ENCODE results near the gene TMPRSS9.

Gene TMPRSS9

DNA sequence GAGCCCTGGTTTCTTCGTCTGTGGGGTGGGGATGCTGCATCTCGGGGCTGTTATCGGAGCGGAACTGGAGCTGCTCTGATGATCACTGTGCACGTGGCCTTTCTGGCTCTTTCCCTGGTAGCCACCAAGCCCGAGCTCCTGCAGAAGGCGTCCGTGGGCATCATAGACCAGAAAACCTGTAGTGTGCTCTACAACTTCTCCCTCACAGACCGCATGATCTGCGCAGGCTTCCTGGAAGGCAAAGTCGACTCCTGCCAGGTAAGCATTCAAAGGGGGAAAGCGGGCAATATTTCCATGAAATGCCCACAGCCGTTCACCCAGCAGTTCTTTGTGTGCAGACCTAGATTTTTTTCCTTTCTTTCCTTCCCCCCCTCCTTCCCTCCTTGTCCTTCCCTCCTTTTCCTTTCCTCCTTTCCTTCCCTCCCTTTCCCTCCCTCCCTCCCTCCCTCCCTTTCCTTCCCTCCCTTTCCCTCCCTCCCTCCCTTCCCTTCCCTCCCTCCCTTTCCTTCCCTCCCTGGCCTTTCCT lies 57.9 kb downstream of the TMPRSS9 start:
- no peak for DNase-seq (ENCODE audit: low read depth in 2 of 2, low spot score in 1 of 2)

DNA sequence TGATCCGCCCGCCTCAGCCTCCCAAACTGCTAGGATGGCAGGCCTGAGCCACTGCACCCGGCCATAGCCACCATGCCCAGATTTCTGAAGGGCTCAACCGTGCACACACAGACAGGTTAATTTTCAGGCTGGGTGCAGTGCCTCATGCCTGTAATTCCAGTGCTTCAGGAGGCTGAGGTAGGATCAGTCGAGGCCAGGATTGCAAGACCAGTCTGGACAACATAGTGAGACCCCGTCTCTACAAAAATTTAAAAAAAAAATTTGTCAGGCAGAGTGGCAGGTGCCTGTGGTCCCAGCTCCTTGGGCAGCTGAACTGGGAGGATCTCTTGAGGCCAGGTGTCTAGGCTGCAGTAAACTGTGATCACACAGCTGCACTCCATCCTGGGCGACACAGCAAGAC lies 59.7 kb downstream of the TMPRSS9 start:
- no peak for DNase-seq (ENCODE audit: low read depth in 2 of 2, low spot score in 1 of 2)

DNA sequence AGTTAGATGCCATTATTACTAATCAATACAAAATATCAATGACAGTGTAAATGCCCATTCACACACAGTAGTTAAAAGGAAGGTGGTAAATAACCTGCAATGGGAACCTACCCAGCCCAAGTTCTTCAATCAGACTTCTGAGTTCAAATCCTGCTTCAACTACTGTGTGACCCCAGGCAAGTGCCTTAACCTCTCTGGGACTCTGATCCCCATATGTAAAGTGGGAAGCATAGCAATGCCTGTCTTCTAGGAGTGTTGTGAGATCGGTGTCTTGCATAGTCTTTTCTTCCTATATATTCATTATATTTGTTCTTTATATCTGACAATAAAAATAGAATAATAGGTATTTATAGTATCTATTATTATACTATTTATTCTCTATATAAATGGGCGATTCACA lies 60.4 kb downstream of the TMPRSS9 start:
- DNase-seq (ENCODE audit: low read depth in 2 of 2, low spot score in 1 of 2) = no peak

DNA sequence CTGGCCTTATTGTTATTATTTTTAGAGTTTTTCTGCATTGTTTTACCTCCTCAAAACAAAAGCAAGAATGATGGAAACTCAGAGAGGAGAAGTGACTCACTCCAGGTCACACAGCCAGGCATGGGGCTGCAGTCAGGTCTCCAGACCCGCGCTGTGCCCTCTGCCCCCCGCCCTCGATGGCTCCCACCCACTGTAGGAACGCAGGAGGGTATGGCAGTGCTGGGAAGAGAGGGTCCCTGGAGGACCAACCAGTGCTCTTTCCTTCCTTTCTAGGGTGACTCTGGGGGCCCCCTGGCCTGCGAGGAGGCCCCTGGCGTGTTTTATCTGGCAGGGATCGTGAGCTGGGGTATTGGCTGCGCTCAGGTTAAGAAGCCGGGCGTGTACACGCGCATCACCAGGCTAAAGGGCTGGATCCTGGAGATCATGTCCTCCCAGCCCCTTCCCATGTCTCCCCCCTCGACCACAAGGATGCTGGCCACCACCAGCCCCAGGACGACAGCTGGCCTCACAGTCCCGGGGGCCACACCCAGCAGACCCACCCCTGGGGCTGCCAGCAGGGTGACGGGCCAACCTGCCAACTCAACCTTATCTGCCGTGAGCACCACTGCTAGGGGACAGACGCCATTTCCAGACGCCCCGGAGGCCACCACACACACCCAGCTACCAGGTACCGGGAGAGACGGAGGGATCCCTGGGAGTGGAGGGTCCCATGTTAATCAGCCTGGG lies 61.7 kb downstream of the TMPRSS9 start:
- DNase-seq (ENCODE audit: low read depth in 2 of 2, low spot score in 1 of 2) = no peak

DNA sequence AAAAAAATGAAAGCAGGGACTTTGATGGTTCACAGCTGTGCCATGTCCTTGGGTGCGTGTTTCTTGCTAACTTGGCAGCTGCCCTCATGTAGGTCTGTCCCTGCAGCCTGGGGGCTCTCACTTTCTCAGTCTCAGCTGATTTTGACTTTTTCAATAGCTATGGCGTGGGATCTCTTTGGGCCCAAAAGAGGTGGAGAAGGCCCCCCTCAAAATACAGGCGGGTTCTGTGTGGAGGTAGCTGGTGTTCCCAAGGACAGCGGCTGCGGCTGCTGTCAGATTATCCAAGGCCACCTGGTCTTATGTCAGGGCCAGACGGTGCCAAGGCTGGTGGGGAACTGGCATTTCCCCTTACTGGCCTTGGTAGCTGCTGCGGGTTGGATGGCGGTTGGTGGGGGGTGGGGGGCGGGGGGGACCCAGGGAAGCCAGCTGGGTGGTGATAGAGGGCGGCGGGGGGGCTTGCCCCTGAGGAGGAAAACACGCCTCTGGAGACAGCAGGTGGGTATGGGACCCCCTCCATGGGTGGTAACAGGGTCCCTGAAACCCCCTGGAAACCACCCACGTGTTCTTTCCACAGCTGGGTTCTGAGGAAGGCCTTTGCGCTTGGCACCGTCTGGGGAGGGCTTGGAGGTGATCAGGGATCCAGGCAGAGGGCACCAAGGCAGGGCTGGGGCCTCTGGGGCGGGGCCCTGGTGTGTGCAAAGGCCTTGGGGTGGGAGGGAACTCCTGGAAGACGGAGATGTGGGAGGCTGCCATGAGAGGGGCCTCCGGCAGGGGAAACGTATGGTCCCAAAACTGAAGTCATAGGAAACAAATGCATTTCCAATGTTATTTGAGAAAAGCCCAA lies 63.2 kb downstream of the TMPRSS9 start:
- no peak for DNase-seq (ENCODE audit: low read depth in 2 of 2, low spot score in 1 of 2)

DNA sequence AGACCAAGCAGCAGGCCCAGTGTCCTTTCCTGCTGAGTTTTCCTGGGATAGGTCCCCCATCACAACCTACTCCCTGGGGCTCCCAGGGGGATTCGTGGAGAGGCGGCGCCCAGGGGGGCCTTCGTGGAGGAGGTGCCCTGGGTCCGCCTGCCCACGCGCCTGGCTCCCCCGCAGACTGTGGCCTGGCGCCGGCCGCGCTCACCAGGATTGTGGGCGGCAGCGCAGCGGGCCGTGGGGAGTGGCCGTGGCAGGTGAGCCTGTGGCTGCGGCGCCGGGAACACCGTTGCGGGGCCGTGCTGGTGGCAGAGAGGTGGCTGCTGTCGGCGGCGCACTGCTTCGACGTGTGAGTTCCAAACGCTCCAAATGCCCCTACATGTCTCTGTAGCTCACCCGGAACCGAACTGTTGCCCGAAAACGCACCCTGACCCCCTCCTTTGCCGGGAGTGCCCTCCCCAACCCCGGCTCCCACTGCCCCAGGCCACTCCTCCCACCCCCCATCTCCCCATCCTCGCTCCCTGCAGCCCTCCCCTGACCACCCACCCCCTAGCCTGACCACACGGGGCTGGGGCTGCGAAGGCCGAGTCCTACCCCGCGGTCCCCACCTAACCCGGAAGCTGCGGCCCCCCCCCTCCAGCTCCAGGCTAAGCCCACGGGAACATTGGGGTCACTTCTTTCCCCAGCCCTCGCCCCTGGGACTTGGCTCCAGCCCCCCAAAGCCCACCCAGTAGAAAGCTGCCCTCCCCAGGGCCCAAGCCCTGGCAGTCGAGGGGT lies 64.0 kb downstream of the TMPRSS9 start:
- no peak for DNase-seq (ENCODE audit: low read depth in 2 of 2, low spot score in 1 of 2)

DNA sequence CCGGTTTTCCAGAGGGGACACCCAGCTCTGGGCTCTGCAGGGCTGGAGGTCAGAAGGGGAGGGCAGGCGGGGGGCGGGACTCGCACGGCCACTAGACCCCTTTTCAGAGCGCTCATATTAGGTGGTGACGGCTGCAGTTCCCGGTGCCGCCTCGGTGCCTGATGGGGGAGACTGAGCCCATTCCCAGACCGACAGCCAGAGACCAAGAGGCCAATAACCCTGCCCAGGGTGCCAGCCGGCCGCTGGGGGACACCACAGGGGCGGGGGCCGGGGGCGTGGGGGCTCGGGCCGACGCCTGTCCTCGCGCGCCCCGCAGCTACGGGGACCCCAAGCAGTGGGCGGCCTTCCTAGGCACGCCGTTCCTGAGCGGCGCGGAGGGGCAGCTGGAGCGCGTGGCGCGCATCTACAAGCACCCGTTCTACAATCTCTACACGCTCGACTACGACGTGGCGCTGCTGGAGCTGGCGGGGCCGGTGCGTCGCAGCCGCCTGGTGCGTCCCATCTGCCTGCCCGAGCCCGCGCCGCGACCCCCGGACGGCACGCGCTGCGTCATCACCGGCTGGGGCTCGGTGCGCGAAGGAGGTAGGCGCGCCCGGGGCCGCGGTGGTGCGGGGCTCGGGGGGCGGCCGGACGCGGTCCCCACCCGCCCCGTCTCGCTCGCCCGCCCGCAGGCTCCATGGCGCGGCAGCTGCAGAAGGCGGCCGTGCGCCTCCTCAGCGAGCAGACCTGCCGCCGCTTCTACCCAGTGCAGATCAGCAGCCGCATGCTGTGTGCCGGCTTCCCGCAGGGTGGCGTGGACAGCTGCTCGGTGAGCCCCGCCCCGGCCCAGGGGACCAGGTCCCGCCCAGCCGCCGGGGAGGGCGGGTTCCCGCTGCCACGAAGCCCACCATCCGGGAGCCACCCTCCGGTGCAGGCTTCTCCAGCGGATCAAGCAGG lies 64.9 kb downstream of the TMPRSS9 start:
- no peak for DNase-seq (ENCODE audit: low read depth in 2 of 2, low spot score in 1 of 2)

DNA sequence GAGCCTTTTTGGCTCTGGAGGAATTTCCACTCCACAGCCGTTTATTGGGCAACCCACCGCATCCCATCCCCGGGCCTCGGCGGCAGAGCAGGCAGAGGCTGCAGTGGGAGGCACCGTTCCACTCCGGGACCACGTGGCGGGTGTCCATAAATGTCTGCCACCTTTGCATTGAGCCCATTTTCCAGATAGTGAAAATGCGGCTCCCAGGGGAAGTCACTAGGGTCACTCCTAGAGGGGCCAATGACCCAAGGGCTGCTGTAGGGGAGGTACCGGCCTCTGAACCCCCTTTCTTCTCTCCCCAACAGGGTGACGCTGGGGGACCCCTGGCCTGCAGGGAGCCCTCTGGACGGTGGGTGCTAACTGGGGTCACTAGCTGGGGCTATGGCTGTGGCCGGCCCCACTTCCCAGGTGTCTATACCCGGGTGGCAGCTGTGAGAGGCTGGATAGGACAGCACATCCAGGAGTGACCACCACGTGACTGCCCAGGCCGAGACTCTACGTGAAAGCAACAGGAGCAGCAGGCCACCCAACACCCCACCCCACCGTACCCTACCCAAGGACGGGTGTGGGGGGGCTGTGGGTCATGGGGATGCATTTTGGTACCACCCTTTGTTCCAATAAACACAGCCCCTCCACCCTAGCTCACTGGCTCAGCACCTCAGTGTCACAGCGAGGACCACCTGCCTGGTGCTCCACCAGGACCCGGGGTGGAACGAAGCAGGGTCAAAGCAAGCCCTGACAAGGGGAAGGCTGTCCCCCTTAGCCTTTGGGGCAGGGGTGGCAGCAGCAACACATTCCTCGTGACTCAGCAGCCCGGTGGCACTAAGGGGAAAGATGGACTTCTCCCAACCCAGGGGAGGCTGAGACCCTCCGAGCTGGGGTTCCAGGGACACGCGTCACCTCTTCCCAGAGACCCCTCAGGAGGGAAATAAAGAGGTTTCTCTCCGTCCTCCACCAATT lies 65.8 kb downstream of the TMPRSS9 start:
- DNase-seq (ENCODE audit: low read depth in 2 of 2, low spot score in 1 of 2) = no peak

DNA sequence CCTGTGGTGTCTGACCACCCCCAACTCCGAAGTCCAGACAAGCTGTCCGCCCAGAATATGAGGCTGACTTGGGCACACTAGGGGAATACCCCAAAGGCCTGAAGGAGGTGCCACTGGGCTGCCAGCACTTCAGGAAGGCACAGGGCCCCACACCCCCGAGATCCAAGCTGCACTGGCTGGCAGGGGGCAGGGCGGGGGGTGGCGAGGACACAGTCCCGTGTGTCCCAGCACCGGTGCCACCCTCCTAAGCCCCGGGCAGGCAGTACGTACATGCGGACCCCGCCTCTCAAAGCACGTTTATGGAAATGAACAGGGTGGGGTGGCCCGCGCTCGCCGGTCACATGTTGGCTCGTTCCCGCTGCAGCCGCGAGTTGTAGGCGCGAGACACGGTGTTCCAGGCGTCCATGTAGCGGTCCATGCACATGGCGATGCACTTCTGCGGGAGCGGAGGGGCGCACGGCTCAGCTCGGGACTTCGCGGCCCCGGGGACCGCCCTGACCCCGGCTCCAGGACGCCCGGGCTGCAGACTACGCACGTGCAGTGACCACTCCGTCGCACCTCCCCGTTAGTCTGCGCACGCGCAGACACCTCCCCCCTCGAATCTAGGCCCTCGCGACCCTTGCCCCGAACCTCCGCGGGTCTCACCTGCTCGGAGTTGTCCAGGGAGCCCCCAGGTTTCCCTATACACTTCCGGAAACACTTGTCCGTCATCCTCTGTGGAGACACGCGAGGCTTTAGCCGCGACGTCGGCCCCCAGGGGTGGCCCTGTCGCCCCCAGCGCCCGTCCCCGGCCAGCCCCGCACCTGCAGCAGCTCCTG lies 66.8 kb downstream of the TMPRSS9 start:
- DNase-seq (ENCODE audit: low read depth in 2 of 2, low spot score in 1 of 2) = no peak

DNA sequence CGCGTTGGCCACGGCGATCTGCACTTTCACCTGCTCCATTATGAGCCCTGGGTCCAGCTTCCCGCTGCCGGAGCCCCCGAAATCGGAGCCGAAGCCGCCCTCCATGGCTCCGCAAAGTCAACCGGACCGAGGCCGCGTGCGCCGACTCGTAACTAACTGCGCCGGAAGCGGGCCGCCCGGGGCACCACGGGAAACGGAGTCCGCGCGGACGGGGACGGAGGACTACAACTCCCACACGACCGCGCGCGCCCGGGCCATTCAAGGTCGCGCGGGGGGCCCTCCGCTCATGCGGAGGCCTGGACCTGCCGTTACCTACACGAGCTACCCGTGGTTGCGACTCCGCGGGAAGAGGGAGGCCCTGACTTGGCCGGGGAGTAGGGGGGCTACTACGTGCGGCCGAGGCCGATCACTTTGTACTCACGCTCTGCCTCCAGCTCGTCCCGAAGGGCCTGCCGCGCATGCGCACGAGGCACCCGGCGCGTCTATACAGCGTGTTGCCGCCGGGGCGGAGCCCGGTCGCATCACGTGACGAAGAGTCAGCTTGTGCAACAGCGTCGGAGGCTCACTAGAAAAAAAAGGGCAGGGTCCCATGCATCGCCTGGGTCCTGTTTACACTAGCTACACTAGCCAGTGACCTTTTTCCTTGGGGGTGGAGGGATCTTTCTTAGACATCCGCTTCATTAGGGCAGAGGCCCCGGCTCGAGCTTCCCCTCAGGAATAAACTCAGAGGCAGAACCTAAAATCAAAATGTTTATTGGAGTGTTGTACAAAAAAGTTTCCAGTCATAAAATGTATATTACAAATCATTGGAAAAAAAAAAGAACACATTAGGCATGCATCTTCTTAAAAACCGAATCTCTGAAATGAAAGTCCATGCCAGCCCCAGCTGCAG lies 67.6 kb downstream of the TMPRSS9 start, which contains the start of gene TIMM13:
Gene TIMM13, minus strand, starts transcription at position 158 of the 892 bp plus-strand sequence. Its CDS starts 53 bp downstream, at position 105.
- DNase-seq (ENCODE audit: low read depth in 2 of 2, low spot score in 1 of 2) = peak; percentile 92 to 95

DNA sequence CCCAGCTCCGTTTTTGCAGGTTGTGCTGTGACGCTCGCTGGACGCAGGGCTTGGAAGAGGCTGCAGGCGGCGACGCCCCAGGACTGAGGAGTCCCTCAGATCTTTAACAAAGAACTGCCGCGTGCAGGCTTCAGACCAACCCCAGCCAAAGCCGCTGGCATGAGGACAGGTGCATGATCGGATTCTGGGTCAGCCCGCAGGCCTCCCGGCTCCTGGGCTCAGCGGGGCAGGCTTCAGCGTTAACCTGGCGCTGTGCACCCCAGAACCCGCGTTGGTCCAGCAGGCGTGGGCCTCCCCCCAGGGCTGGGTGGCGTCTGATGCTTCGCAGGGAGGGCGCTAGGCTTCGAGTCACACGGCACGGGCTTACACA lies 68.2 kb downstream of the TMPRSS9 start:
- no peak for DNase-seq (ENCODE audit: low read depth in 2 of 2, low spot score in 1 of 2)

DNA sequence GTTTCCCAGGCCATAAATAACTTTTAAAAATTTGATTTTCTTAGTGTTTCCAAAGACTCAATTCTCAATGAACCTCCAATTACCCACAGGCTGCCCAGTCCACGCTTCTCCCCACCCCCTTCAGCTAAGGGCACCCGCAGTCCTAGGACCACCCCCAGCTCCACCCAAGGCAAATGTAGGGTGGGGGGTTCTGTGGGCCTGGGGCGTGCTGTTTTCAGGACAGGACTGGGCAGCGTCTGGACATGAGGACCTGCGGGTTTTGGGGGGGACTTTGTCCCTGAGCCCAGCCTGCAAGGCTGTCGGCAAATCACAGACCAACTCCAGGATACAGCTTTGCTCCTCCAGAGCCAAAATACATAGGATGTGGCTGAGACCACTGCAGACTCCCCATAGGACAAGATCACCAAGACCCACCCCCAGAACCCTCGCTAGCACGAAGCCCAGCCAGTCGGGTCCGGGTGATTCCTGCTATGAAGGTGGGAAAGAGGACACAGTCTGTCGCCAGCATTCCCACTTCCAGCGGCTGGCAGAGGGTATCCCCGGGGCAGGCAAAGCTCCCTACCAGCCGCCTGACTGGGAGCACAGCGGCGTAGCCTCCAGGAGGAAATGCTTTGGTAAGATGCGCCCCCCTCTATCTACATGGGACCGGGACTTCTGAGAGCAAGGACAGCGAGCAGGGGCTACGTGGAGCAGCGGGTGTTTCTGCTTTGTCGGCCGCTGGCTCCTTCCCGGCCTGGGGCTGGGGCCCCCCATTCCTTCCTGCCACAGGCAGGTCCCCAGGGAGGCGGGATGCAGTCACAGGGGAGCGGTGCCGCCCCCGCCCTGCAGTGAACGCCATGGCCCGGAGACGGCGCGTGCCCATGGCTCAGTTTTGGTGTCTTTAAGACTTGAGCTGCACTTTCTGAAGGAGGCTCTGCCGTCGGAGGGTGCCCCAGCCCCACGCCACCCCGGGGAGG lies 69.0 kb downstream of the TMPRSS9 start:
- no peak for DNase-seq (ENCODE audit: low read depth in 2 of 2, low spot score in 1 of 2)

DNA sequence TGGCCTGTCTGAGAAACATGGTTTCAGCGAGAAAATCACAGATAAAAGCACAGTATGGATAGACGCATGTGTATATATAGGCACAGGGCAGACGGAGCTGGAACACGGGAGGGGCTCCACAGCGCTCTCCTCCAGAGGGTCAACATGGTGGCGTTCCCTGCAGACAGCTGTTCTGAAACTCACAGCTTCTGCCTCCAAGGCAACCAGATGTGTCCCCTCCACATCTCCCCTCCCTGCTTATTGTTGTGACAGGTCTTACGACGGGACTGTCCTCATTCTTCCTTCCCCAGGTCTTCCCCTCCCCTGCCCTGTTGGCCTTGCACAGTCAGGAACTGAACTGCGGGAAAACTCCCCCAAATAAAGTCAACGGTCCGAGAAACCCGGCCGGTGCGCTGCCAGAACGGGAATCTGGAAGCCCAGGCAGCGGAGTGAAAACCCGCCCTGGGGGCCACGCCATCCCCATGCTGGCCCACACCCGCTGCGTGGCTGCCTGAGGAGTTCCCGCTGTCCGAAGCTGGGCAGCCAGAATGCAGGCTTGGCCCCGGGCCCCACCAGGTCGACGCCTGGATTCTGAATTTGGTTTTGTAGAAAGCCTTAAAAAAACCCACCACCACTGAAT lies 70.0 kb downstream of the TMPRSS9 start:
- no peak for DNase-seq (ENCODE audit: low read depth in 2 of 2, low spot score in 1 of 2)

DNA sequence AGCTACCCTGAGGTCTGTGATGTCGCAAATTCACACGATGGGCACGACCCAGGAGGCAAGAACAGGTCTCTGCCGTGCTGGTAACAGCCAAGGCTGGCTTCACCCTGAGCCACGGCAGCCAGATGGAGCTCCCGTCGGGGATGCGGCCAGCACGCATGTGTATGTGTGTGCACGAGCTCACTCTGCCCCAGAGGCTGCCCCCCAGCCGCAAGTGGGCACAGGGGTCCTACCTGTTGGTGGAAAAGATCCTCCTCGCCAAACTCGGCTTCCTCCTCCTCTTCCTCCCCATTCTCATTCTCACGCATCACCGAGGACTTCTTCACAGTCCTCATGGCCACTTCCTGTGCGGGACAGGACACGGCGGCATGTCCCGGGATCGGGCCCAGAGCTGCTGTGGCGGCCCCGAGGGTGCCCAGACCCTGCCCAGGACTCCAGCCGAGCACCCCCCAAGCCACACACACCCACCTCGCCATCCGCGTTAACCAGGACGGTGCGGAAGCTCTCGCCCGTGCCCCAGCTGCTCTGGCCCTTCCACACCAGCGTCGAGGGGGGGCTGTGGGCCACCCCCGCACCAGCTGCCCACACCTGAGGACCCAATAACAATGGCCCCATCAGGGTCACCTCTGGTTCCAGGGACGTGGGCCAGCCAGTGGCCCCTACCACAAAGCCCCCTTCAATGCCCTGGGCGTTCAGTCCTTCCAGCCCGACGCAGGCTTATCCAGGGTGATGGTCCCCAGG lies 71.4 kb downstream of the TMPRSS9 start:
- no peak for DNase-seq (ENCODE audit: low read depth in 2 of 2, low spot score in 1 of 2)
